ENCODE measurements around the gene SERPINA12. TPM values are rescaled to one million over a fixed set of nuclear protein-coding genes. Genes with fewer than 3 reads are reported as not detected.

SERPINA12 gene
- total and polyA plus RNA-seq, 2 experiments from 2014 or later, result not detected

DNA sequence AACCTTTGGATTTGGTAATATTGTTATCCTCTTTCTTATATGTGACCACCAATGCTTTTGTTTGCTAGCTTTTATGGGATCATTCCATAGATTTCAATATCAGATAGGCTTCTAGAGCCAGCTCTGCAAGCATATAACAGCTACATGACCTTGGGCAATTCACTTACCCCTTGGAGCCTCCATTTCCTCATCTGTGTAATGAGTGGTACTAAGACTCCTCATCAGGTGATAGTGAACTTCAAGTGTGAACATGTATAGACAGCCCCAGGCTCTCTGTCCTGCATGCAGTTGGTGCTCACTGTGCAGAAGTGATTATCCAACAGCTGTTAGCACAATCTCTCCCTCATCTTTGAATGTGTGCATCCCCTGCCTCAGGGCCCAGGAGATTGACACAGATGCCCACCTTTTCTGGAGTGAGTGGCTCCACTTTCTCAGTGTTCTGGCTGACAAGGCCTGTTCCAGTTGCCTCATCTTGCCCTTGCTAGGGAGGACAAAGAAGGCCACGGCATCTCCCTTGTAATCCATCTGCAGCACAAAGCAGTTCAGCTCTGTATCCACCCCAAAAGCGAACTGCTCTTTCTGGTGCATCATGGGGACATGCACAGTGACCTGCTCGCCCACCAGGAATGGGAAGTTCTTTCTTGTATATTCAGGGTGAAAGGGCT lies 42.4 kb downstream of the SERPINA12 start:
- Histone ChIP-seq H3F3A (replicated peaks; ENCODE audit: low read depth) (no peaks in the 10 kb centered on the region), H3K9me2 (ENCODE audit: insufficient read depth) (peaks cover 19% of the 10 kb centered on the region), H3K27me3 (ENCODE audit: insufficient read depth) (no peaks in the 10 kb centered on the region), H4K20me1 (replicated peaks; ENCODE audit: insufficient read depth) (no peaks in the 10 kb centered on the region), H2AFZ (no peak overlapping the region), H3K36me3 (ENCODE audit: insufficient read depth) (no peaks in the 10 kb centered on the region), H3K27ac (ENCODE audit: low read depth) (no peak overlapping the region), H3K4me3 (no peak overlapping the region), H3K79me2 (replicated peaks; ENCODE audit: insufficient read depth) (no peaks in the 10 kb centered on the region), H3K4me2 (no peak overlapping the region), H3K4me1 (ENCODE audit: insufficient read depth) (no peaks in the 10 kb centered on the region)
- Mint-ChIP-seq H3K9me3 (peaks cover 36% of the 10 kb centered on the region), H3K4me1 (no peaks in the 10 kb centered on the region), H3K27ac (no peak overlapping the region), H3K4me3 (no peak overlapping the region), H3K27me3 (ENCODE audit: insufficient read depth, low read depth, poor library complexity) (peaks cover 1% of the 10 kb centered on the region), H3K36me3 (ENCODE audit: low read depth) (peaks cover 24% of the 10 kb centered on the region)
- ATAC-seq (no peak), DNase-seq (ENCODE audit: low spot score) (no peak)
- TF ChIP-seq, protein P1, sequence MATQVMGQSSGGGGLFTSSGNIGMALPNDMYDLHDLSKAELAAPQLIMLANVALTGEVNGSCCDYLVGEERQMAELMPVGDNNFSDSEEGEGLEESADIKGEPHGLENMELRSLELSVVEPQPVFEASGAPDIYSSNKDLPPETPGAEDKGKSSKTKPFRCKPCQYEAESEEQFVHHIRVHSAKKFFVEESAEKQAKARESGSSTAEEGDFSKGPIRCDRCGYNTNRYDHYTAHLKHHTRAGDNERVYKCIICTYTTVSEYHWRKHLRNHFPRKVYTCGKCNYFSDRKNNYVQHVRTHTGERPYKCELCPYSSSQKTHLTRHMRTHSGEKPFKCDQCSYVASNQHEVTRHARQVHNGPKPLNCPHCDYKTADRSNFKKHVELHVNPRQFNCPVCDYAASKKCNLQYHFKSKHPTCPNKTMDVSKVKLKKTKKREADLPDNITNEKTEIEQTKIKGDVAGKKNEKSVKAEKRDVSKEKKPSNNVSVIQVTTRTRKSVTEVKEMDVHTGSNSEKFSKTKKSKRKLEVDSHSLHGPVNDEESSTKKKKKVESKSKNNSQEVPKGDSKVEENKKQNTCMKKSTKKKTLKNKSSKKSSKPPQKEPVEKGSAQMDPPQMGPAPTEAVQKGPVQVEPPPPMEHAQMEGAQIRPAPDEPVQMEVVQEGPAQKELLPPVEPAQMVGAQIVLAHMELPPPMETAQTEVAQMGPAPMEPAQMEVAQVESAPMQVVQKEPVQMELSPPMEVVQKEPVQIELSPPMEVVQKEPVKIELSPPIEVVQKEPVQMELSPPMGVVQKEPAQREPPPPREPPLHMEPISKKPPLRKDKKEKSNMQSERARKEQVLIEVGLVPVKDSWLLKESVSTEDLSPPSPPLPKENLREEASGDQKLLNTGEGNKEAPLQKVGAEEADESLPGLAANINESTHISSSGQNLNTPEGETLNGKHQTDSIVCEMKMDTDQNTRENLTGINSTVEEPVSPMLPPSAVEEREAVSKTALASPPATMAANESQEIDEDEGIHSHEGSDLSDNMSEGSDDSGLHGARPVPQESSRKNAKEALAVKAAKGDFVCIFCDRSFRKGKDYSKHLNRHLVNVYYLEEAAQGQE (IDR thresholded peaks at IDR 0.05; ENCODE audit: unreplicated experiment), result no peak
- TF ChIP-seq NANOG (IDR thresholded peaks at IDR 0.05; ENCODE audit: borderline replicate concordance) (no peak), POLR2AphosphoS5 (IDR thresholded peaks at IDR 0.05; ENCODE audit: low read depth) (no peak), EZH2phosphoT487 (IDR thresholded peaks at IDR 0.05; ENCODE audit: unreplicated experiment) (no peak), EZH2 (IDR thresholded peaks at IDR 0.05; ENCODE audit: low read depth, unreplicated experiment) (no peak), ZNF114 (CRISPR knock-in tag; IDR thresholded peaks at IDR 0.05) (no peak), ZNF331 (CRISPR knock-in tag; IDR thresholded peaks at IDR 0.05; ENCODE audit: low read depth) (no peak), STAT1 (IDR thresholded peaks at IDR 0.05; ENCODE audit: unreplicated experiment) (no peak), JUNB (IDR thresholded peaks at IDR 0.05; ENCODE audit: unreplicated experiment) (no peak), CREB1 (CRISPR knock-in tag; IDR thresholded peaks at IDR 0.05; ENCODE audit: low read depth) (no peak)
- TF ChIP-seq, protein P2, sequence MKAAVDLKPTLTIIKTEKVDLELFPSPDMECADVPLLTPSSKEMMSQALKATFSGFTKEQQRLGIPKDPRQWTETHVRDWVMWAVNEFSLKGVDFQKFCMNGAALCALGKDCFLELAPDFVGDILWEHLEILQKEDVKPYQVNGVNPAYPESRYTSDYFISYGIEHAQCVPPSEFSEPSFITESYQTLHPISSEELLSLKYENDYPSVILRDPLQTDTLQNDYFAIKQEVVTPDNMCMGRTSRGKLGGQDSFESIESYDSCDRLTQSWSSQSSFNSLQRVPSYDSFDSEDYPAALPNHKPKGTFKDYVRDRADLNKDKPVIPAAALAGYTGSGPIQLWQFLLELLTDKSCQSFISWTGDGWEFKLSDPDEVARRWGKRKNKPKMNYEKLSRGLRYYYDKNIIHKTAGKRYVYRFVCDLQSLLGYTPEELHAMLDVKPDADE (IDR thresholded peaks at IDR 0.05), result no peak
- TF ChIP-seq, protein P3, sequence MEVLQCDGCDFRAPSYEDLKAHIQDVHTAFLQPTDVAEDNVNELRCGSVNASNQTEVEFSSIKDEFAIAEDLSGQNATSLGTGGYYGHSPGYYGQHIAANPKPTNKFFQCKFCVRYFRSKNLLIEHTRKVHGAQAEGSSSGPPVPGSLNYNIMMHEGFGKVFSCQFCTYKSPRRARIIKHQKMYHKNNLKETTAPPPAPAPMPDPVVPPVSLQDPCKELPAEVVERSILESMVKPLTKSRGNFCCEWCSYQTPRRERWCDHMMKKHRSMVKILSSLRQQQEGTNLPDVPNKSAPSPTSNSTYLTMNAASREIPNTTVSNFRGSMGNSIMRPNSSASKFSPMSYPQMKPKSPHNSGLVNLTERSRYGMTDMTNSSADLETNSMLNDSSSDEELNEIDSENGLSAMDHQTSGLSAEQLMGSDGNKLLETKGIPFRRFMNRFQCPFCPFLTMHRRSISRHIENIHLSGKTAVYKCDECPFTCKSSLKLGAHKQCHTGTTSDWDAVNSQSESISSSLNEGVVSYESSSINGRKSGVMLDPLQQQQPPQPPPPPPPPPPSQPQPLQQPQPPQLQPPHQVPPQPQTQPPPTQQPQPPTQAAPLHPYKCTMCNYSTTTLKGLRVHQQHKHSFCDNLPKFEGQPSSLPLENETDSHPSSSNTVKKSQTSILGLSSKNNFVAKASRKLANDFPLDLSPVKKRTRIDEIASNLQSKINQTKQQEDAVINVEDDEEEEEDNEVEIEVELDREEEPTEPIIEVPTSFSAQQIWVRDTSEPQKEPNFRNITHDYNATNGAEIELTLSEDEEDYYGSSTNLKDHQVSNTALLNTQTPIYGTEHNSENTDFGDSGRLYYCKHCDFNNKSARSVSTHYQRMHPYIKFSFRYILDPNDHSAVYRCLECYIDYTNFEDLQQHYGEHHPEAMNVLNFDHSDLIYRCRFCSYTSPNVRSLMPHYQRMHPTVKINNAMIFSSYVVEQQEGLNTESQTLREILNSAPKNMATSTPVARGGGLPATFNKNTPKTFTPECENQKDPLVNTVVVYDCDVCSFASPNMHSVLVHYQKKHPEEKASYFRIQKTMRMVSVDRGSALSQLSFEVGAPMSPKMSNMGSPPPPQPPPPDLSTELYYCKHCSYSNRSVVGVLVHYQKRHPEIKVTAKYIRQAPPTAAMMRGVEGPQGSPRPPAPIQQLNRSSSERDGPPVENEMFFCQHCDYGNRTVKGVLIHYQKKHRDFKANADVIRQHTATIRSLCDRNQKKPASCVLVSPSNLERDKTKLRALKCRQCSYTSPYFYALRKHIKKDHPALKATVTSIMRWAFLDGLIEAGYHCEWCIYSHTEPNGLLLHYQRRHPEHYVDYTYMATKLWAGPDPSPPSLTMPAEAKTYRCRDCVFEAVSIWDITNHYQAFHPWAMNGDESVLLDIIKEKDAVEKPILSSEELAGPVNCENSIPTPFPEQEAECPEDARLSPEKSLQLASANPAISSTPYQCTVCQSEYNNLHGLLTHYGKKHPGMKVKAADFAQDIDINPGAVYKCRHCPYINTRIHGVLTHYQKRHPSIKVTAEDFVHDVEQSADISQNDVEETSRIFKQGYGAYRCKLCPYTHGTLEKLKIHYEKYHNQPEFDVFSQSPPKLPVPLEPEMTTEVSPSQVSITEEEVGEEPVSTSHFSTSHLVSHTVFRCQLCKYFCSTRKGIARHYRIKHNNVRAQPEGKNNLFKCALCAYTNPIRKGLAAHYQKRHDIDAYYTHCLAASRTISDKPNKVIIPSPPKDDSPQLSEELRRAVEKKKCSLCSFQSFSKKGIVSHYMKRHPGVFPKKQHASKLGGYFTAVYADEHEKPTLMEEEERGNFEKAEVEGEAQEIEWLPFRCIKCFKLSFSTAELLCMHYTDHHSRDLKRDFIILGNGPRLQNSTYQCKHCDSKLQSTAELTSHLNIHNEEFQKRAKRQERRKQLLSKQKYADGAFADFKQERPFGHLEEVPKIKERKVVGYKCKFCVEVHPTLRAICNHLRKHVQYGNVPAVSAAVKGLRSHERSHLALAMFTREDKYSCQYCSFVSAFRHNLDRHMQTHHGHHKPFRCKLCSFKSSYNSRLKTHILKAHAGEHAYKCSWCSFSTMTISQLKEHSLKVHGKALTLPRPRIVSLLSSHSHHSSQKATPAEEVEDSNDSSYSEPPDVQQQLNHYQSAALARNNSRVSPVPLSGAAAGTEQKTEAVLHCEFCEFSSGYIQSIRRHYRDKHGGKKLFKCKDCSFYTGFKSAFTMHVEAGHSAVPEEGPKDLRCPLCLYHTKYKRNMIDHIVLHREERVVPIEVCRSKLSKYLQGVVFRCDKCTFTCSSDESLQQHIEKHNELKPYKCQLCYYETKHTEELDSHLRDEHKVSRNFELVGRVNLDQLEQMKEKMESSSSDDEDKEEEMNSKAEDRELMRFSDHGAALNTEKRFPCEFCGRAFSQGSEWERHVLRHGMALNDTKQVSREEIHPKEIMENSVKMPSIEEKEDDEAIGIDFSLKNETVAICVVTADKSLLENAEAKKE (CRISPR knock-in tag; IDR thresholded peaks at IDR 0.05), result no peak
- TF ChIP-seq, protein P4, sequence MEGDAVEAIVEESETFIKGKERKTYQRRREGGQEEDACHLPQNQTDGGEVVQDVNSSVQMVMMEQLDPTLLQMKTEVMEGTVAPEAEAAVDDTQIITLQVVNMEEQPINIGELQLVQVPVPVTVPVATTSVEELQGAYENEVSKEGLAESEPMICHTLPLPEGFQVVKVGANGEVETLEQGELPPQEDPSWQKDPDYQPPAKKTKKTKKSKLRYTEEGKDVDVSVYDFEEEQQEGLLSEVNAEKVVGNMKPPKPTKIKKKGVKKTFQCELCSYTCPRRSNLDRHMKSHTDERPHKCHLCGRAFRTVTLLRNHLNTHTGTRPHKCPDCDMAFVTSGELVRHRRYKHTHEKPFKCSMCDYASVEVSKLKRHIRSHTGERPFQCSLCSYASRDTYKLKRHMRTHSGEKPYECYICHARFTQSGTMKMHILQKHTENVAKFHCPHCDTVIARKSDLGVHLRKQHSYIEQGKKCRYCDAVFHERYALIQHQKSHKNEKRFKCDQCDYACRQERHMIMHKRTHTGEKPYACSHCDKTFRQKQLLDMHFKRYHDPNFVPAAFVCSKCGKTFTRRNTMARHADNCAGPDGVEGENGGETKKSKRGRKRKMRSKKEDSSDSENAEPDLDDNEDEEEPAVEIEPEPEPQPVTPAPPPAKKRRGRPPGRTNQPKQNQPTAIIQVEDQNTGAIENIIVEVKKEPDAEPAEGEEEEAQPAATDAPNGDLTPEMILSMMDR (conservative IDR thresholded peaks at IDR 0.05; ENCODE audit: low read depth in 2 of 2), result no peak
